Uterus (tissue), 4 donors: ENCODE data around the gene BBX. TPM values are rescaled to one million over a fixed set of nuclear protein-coding genes. Genes with fewer than 3 reads are reported as not detected.

Experiments used
- DNase-seq, 2 donors: peaks; one replicate each; pipeline ENCODE4 v3.0.0-alpha.2; 2019 to 2020
- H3K27ac ChIP-seq, 2 donors: fragments of 200-600 bp; sonication (generic); 1 replicate in 1 of 2; 2 replicates in 1 of 2; pipeline ENCODE4 v1.5.1; 2016 to 2018
- H3K27me3 ChIP-seq, 2 donors: fragments of 200-600 bp; sonication (generic); one replicate each; pipeline ENCODE4 v1.5.1; 2018 to 2019; ENCODE audit warnings: control low read depth in 1 of 2
- H3K36me3 ChIP-seq, 2 donors: fragments of 200-600 bp; sonication (generic); one replicate each; pipeline ENCODE4 v1.5.1; 2019; ENCODE audit warnings: control low read depth in 1 of 2
- H3K4me1 ChIP-seq, 2 donors: fragments of 200-600 bp; sonication (generic); one replicate each; pipeline ENCODE4 v1.5.1; 2018 to 2019; ENCODE audit warnings: control low read depth in 1 of 2
- H3K4me3 ChIP-seq, 2 donors: fragments of 200-600 bp; sonication (generic); 1 replicate in 1 of 2; 2 replicates in 1 of 2; pipeline ENCODE4 v1.5.1; 2018 to 2019; ENCODE audit warnings: mild to moderate bottlenecking in 1 of 2
- H3K9me3 ChIP-seq, 2 donors: fragments of 200-600 bp; sonication (generic); one replicate each; pipeline ENCODE4 v1.5.1; 2019; ENCODE audit warnings: control low read depth in 1 of 2
- CTCF ChIP-seq, 4 experiments: fragments of 200-600 bp in 2 of 4; fragments of 450-650 bp in 2 of 4; sonication (generic) in 2 of 4; IDR thresholded peaks; one replicate each; pipeline ENCODE4 v1.5.1; 2016 to 2019; ENCODE audit warnings: antibody characterized with exemption in 4 of 4, mild to moderate bottlenecking in 2 of 4, moderate library complexity in 1 of 4
- POLR2A ChIP-seq, 2 donors: fragments of 450-650 bp; IDR thresholded peaks; one replicate each; pipeline ENCODE4 v1.6.1; 2016; ENCODE audit warnings: antibody characterized with exemption in 2 of 2, mild to moderate bottlenecking in 1 of 2, moderate library complexity in 1 of 2
- intact Hi-C: fragments of 100-400 bp; cut with DNase I; formaldehyde crosslinking; loops from one replicate; pipeline ENCODE4 v1.15.1; 2023; ENCODE audit warnings: low total_unique reads
- total RNA-seq, 4 donors: library from RNA; depleted of rRNA in 3 of 4; stranded (reverse); fragments of >200 nt in 3 of 4; gene quantifications; one replicate each; pipeline versions ENCODE4 v1.1.0 to v1.2.4, GENCODE V29; 2014 to 2023
- donor health status: DM: yes; HTN: yes; CAD: no.

BBX gene
- total RNA-seq, 4 donors from 2014 or later: 21.5 to 106 (median 63.8) TPM

- no peak overlapping the region for H3K27ac ChIP-seq
- TF ChIP-seq CTCF (IDR thresholded peaks at IDR 0.05) (no peak), POLR2A (IDR thresholded peaks at IDR 0.05) (no peak)
- DNase-seq: no peak
- no peaks in the 10 kb centered on the region for H3K9me3 ChIP-seq
- H3K4me1 ChIP-seq: no peaks in the 10 kb centered on the region
- no peaks in the 10 kb centered on the region for H3K27me3 ChIP-seq
- intact Hi-C loops: no loop called here
- no peaks in the 10 kb centered on the region for H3K36me3 ChIP-seq
- no peak overlapping the region for H3K4me3 ChIP-seq
Measured at GRCh38 chr3:107668963-107669362, 146.2 kb downstream of the BBX start.

GRCh38 chr3:107669669-107670068, 146.9 kb downstream of the BBX start:
- Histone ChIP-seq H3K36me3 (no peaks in the 10 kb centered on the region), H3K4me1 (no peaks in the 10 kb centered on the region), H3K27ac (no peak overlapping the region), H3K9me3 (no peaks in the 10 kb centered on the region), H3K4me3 (no peak overlapping the region), H3K27me3 (no peaks in the 10 kb centered on the region)
- intact Hi-C loops: no loop called here
- DNase-seq: no peak
- TF ChIP-seq CTCF (IDR thresholded peaks at IDR 0.05) (no peak), POLR2A (IDR thresholded peaks at IDR 0.05) (no peak)

GRCh38 chr3:107670986-107671385, 148.2 kb downstream of the BBX start:
- DNase-seq: no peak
- no peak overlapping the region for H3K27ac ChIP-seq
- H3K36me3 ChIP-seq: no peaks in the 10 kb centered on the region
- TF ChIP-seq CTCF (IDR thresholded peaks at IDR 0.05): no peak
- TF ChIP-seq POLR2A (IDR thresholded peaks at IDR 0.05): no peak
- H3K27me3 ChIP-seq: no peaks in the 10 kb centered on the region
- H3K4me3 ChIP-seq: no peak overlapping the region
- no peaks in the 10 kb centered on the region for H3K4me1 ChIP-seq
- intact Hi-C loops: no loop called here
- no peaks in the 10 kb centered on the region for H3K9me3 ChIP-seq

GRCh38 chr3:107674371-107674770, 151.6 kb downstream of the BBX start:
- no peaks in the 10 kb centered on the region for H3K4me1 ChIP-seq
- no peak overlapping the region for H3K27ac ChIP-seq
- H3K36me3 ChIP-seq: no peaks in the 10 kb centered on the region
- intact Hi-C loops: no loop called here
- no peaks in the 10 kb centered on the region for H3K27me3 ChIP-seq
- DNase-seq: no peak
- no peak overlapping the region for H3K4me3 ChIP-seq
- no peaks in the 10 kb centered on the region for H3K9me3 ChIP-seq
- TF ChIP-seq POLR2A (IDR thresholded peaks at IDR 0.05) (no peak), CTCF (IDR thresholded peaks at IDR 0.05) (no peak)

- Histone ChIP-seq H3K4me3 (no peak overlapping the region), H3K4me1 (no peaks in the 10 kb centered on the region), H3K27me3 (no peaks in the 10 kb centered on the region), H3K27ac (no peak overlapping the region), H3K36me3 (no peaks in the 10 kb centered on the region), H3K9me3 (no peaks in the 10 kb centered on the region)
- intact Hi-C loops: no loop called here
- DNase-seq: no peak
- TF ChIP-seq POLR2A (IDR thresholded peaks at IDR 0.05) (no peak), CTCF (IDR thresholded peaks at IDR 0.05) (no peak)
Measured at GRCh38 chr3:107675233-107675900, 152.6 kb downstream of the BBX start.
